Cardiac fibroblast (primary cell): Measurements from ENCODE around the gene FMOD.
"Not testable (repeated sequence)": the region's sequence is repeated elsewhere in the genome, so short reads cannot be mapped to it uniquely, and the experiment has no call there.

Experiments used
- DNase-seq, 2 donors: peaks; one replicate each; pipeline versions ENCODE4 v3.0.0 to v3.0.0-alpha.2; 2010; ENCODE audit warnings: low read depth in 2 of 2
- H3K4me3 ChIP-seq, 2 donors: replicated peaks in 1 of 2; 1 replicate in 1 of 2; 2 replicates in 1 of 2; pipeline ENCODE4 v1.5.1; 2011; ENCODE audit warnings: low read depth in 2 of 2, low read length in 2 of 2, mild to moderate bottlenecking in 2 of 2, moderate library complexity in 1 of 2
- TF ChIP-seq, protein P1 (sequence below): IDR thresholded peaks from one replicate; pipeline ENCODE4 v1.5.1; 2011; ENCODE audit warnings: low read depth, mild to moderate bottlenecking, low read length, inconsistent platforms

FMOD gene

DNA sequence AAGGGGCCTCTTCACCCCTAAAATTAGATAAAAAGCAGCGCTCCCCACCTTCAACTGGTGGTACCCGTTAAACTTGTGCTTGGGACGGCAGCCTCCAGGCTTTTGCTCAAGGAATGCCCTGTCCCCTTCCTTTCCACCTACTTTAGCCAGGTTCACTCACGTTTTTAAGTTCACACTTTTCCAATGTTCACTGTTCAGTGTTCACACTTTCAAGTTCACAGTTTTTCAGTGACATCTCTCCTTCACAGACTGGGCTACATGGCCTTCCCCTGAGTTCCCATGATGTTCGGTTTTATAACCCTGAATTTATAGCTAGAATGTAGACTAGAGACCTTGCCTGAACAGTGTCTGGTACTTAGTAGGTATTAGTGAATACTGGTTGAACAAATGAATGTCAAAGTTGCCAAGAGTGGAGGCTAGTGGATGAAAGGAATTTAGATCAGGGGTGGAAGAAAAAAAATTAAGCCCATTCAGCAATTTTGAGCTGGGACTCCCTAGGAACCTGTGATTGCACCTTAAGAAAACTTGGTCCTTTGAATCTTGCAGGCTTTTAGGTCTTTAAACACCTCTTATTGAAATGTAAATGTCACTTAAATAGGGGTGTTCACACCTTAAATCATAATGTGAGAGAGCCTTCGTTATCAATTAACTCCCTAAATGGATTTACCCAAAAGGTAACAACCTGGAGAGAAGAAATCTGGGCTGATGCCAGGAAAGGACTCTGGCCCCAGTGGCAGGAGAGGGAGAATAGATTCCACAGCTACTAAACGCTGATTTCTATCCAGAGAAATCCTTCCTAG, 33.3 kb downstream of the FMOD start:
- DNase-seq = no peak
- TF ChIP-seq, protein P1, sequence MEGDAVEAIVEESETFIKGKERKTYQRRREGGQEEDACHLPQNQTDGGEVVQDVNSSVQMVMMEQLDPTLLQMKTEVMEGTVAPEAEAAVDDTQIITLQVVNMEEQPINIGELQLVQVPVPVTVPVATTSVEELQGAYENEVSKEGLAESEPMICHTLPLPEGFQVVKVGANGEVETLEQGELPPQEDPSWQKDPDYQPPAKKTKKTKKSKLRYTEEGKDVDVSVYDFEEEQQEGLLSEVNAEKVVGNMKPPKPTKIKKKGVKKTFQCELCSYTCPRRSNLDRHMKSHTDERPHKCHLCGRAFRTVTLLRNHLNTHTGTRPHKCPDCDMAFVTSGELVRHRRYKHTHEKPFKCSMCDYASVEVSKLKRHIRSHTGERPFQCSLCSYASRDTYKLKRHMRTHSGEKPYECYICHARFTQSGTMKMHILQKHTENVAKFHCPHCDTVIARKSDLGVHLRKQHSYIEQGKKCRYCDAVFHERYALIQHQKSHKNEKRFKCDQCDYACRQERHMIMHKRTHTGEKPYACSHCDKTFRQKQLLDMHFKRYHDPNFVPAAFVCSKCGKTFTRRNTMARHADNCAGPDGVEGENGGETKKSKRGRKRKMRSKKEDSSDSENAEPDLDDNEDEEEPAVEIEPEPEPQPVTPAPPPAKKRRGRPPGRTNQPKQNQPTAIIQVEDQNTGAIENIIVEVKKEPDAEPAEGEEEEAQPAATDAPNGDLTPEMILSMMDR = no peak
- H3K4me3 ChIP-seq = no peak overlapping the region

DNA sequence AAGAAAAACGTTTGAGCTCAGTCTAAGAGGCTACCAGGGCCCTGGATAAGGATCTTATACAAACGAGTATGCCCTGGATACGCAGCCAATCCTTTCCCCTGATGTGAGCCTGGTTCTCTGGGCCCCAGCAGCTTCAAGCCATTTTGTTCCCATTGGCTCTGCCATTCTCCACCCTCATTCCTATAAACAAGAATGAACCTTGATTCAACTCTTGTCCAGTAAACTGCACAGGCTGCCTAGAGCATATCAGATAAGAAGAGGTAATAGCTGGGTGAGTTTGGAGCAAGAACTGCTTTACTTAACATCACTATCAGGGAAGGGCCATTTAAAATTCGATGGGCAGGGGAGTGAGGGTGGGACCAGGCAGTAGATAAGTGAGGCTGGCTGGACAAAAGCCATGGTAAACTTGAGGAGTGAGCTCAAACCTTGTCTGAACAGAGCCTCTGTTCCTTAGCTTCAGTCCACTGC, 34.3 kb downstream of the FMOD start:
- H3K4me3 ChIP-seq = no peak overlapping the region
- TF ChIP-seq, protein P1 = no peak
- peak in 1 of 2 donors; percentile 95 for DNase-seq

DNA sequence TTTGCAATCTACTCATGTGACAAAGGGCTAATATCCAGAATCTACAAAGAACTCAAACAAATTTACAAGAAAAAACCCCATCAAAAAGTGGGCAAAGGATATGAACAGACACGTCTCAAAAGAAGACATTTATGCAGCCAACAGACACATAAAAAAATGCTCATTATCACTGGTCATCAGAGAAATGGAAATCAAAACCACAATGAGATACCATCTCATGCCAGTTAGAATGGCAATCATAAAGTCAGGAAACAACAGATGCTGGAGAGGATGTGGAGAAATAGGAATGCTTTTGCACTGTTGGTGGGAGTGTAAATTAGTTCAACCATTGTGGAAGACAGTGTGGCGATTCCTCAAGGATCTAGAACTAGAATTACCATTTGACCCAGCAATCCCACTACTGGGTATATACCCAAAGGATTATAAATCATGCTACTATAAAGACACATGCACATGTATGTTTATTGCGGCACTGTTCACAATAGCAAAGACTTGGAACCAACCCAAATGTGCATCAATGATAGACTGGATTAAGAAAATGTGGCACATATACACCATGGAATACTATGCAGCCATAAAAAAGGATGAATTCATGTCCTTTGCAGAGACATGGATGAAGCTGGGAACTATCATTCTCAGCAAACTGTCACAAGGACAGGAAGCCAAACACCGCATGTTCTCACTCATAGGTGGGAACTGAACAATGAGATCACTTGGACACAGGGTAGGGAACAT, 36.7 kb downstream of the FMOD start:
- DNase-seq, H3K4me3 ChIP-seq: not testable (repeated sequence)

DNA sequence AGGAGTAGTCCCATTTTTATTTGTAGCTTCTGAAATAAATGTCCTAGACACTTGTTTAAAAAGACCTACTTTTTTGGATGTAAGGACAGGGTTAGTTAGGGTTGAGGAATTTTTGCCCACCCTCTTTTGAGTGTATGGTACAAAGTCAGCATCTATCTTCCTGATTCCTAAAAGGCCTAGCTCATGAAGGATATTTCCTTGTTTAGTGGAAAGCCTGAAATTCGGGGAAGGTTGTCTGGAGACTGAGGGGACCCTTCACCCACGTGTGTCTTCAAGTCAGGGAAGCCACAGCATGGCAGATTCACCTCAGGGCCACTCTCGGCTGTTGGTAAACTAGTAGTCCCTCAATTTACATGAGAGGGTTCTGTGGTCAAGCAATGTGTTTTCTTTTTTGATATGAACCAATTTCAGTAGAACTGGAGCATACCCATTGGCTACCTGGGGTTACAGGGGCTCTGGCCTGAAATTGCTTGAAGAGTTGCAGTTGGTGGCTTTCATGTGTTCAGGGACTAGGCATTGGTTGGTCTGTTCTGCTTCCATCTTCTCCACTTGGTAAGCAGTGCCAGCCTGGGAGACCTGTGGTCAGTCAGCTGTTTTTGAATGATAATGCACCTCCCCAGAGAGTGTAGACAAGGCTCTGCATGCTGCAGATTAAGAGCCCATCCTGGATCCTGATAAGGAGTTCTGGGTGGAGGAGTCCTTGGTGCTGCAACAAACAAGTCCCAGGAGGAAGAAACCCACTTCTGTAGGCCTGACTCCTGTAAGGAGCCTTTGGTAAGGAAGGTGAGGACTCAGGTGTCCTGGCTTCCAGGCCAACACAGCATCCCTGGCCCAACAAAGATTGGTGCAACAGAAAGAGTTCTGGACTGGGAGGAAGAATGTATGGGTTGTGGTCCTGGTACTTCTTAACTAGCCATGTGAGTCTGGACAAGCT, 39.3 kb downstream of the FMOD start:
- H3K4me3 ChIP-seq = no peak overlapping the region
- TF ChIP-seq, protein P1 = no peak
- peak in 1 of 2 donors; percentile 22 for DNase-seq

DNA sequence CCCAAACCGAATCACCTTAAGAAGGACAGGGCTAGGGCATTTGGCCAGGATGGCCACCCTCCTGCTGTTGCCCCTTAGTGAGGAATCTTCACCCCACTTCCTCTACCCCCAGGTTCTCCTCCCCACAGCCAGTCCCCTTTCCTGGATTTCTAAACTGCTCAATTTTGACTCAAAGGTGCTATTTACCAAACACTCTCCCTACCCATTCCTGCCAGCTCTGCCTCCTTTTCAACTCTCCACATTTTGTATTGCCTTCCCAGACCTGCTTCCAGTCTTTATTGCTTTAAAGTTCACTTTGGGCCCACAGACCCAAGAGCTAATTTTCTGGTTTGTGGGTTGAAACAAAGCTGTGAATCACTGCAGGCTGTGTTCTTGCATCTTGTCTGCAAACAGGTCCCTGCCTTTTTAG, 42.0 kb downstream of the FMOD start:
- H3K4me3 ChIP-seq = peak overlapping the region in 1 of 2 donors; percentile 95
- DNase-seq = peak in 1 of 2 donors; percentile 31
- TF ChIP-seq, protein P1 = no peak

DNA sequence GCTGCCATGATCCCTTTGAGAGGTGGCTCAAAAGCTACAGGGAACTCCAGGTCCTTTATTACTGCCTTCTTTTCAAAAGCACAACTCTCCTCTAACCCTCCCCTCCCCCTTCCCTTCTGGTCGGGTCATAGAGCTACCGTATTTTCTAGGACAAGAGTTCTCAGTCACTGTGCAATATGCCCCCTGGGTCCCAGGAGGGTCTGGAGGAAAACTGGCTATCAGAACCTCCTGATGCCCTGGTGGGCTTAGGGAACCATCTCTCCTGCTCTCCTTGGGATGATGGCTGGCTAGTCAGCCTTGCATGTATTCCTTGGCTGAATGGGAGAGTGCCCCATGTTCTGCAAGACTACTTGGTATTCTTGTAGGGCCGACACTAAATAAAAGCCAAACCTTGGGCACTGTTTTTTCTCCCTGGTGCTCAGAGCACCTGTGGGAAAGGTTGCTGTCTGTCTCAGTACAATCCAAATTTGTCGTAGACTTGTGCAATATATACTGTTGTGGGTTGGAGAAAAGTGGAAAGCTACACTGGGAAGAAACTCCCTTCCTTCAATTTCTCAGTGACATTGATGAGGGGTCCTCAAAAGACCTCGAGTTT, 42.5 kb downstream of the FMOD start:
- TF ChIP-seq, protein P1 = no peak
- DNase-seq = no peak
- peak overlapping the region in 1 of 2 donors; percentile 95 for H3K4me3 ChIP-seq
